HG03469 (cell line): ENCODE measurements around the gene CTCFL.
"Not testable (repeated sequence)": the region's sequence is repeated elsewhere in the genome, so short reads cannot be mapped to it uniquely, and the experiment has no call there.

Experiments used
- ATAC-seq: cut with Tn5 transposase; IDR thresholded peaks from one replicate; pipeline ENCODE4 v1.9.1; 2021; ENCODE audit warnings: mild to moderate bottlenecking, moderate library complexity, moderate number of reproducible peaks; ENCODE audit not compliant: unreplicated experiment

The CTCFL gene

GRCh38 chr20:57483287-57484050 is 41.5 kb downstream of the CTCFL start:
- ATAC-seq, result no peak

- no peak for ATAC-seq
These were observed 42.1 kb downstream of the CTCFL start for GRCh38 chr20:57482796-57483195.

GRCh38 chr20:57482148-57482547 is 42.8 kb downstream of the CTCFL start:
- no peak for ATAC-seq

GRCh38 chr20:57481281-57481711 is 43.6 kb downstream of the CTCFL start:
- no peak for ATAC-seq

- ATAC-seq, result peak; percentile 45
These were observed 44.3 kb downstream of the CTCFL start for GRCh38 chr20:57480444-57481160.

GRCh38 chr20:57479196-57479595 is 45.7 kb downstream of the CTCFL start:
- ATAC-seq, result no peak

GRCh38 chr20:57478176-57478575 is 46.8 kb downstream of the CTCFL start:
- ATAC-seq, result no peak

- no peak for ATAC-seq
These were observed 48.1 kb downstream of the CTCFL start for GRCh38 chr20:57476641-57477461.

- no peak for ATAC-seq
These were observed 48.8 kb downstream of the CTCFL start for GRCh38 chr20:57476084-57476526.

GRCh38 chr20:57475388-57476083 is 49.4 kb downstream of the CTCFL start:
- no peak for ATAC-seq

GRCh38 chr20:57474816-57475215 is 50.1 kb downstream of the CTCFL start:
- ATAC-seq, result no peak

- no peak for ATAC-seq
These were observed 50.7 kb downstream of the CTCFL start for GRCh38 chr20:57474205-57474604.

- peak; percentile 38 for ATAC-seq
These were observed 51.5 kb downstream of the CTCFL start for GRCh38 chr20:57473246-57474048.

- ATAC-seq, result not testable (repeated sequence)
These were observed 52.5 kb downstream of the CTCFL start for GRCh38 chr20:57472474-57472873.

- ATAC-seq, result no peak
These were observed 53.2 kb downstream of the CTCFL start for GRCh38 chr20:57471496-57472372.

GRCh38 chr20:57470666-57471495 is 54.1 kb downstream of the CTCFL start:
- no peak for ATAC-seq

GRCh38 chr20:57470212-57470522 is 54.8 kb downstream of the CTCFL start:
- ATAC-seq, result no peak
